ENCODE results near the gene RETREG3.

- TF ChIP-seq CTCF (IDR thresholded peaks at IDR 0.05) (no peak), POLR2A (IDR thresholded peaks at IDR 0.05) (no peak)
Measured at GRCh38 chr17:42584880-42585279, 24.3 kb downstream of the RETREG3 start.

Measured in body of pancreas (tissue), 4 donors.